Heart left ventricle (tissue), 16 donors: Measurements from ENCODE around the gene PCSK2. TPM values are rescaled to one million over a fixed set of nuclear protein-coding genes. Genes with fewer than 3 reads are reported as not detected.

Experiments used
- ATAC-seq, 4 donors: fragments of 200-7000 bp; cut with Tn5 transposase; one replicate each; pipeline ENCODE4 v1.9.1; 2020 to 2022; ENCODE audit warnings: moderate library complexity in 4 of 4, mild to moderate bottlenecking in 3 of 4, moderate number of reproducible peaks in 1 of 4
- DNase-seq, 5 donors: peaks; one replicate each; pipeline ENCODE4 v3.0.0-alpha.2; 2020
- H3K27ac ChIP-seq, 12 donors: fragments of 200-600 bp; sonication (generic) in 4 of 12; one replicate each; pipeline versions ENCODE4 v1.5.0 to v1.8.0; 2016 to 2022; ENCODE audit warnings: mild to moderate bottlenecking in 2 of 12
- H3K27me3 ChIP-seq, 9 donors: fragments of 200-600 bp; sonication (generic) in 2 of 9; one replicate each; pipeline versions ENCODE4 v1.5.1 to v1.8.0; 2016 to 2022; ENCODE audit warnings: mild to moderate bottlenecking in 3 of 9
- H3K36me3 ChIP-seq, 9 donors: fragments of 200-600 bp; sonication (generic) in 2 of 9; one replicate each; pipeline versions ENCODE4 v1.5.0 to v1.8.0; 2018 to 2022; ENCODE audit warnings: mild to moderate bottlenecking in 2 of 9
- H3K4me1 ChIP-seq, 12 donors: fragments of 200-600 bp; sonication (generic) in 4 of 12; one replicate each; pipeline versions ENCODE4 v1.5.0 to v1.8.0; 2016 to 2022; ENCODE audit warnings: mild to moderate bottlenecking in 3 of 12
- H3K4me3 ChIP-seq, 12 donors: fragments of 200-600 bp; sonication (generic) in 4 of 12; one replicate each; pipeline versions ENCODE4 v1.5.0 to v1.8.0; 2017 to 2022; ENCODE audit warnings: mild to moderate bottlenecking in 9 of 12, moderate library complexity in 4 of 12
- H3K9me3 ChIP-seq, 12 donors: fragments of 200-600 bp; sonication (generic) in 4 of 12; one replicate each; pipeline versions ENCODE4 v1.5.0 to v1.8.0; 2016 to 2022; ENCODE audit warnings: mild to moderate bottlenecking in 1 of 12
- POLR2A ChIP-seq, 2 donors: fragments of 450-650 bp; IDR thresholded peaks; one replicate each; pipeline ENCODE4 v1.6.1; 2017; ENCODE audit warnings: antibody characterized with exemption in 2 of 2, mild to moderate bottlenecking in 2 of 2, moderate library complexity in 2 of 2
- WGBS, 4 donors: extraction: QIAGEN DNeasy Blood & Tissue Kit in 2 of 4; methylation state at CpG; one replicate each; pipeline versions ENCODE4 v1.1.5 to v1.1.7; 2013 to 2018; 5-methylcytosine and 5-hydroxymethylcytosine counted together
- intact Hi-C, 10 donors: fragments of 100-400 bp; cut with DNase I; formaldehyde crosslinking; loops; one replicate each; pipeline versions ENCODE4 v1.11.1 to v1.14.2; 2022
- polyA plus RNA-seq, 2 donors: library from polyadenylated mRNA; stranded (reverse); fragments of 200-250 nt; gene quantifications; one replicate each; pipeline ENCODE4 v1.2.3, GENCODE V29; 2013
- total RNA-seq, 9 donors: library from RNA; depleted of rRNA in 2 of 9; stranded (reverse); fragments of >200 nt in 2 of 9; fragmentation: NEBNext Ultra II Directional in 3 of 9; extraction: Animal tissue kit (Norgen Biotek cat#: 25700) in 3 of 9; gene quantifications; one replicate each; pipeline versions ENCODE4 v1.1.0 to v1.2.4, GENCODE V29; 2016 to 2023
- TF ChIP-seq, protein P1 (sequence below), 12 donors: fragments of 200-600 bp; sonication (generic) in 4 of 12; IDR thresholded peaks; one replicate each; pipeline versions ENCODE4 v1.5.0 to v1.8.0; 2018 to 2022; ENCODE audit warnings: antibody characterized with exemption in 12 of 12, mild to moderate bottlenecking in 5 of 12
- donor health status: ischemic (EF 13 %, LVEDD 7.1; RV severe dilation, severe dysfunction).
- donor health status: healthy with polysubstance abuse.
- donor health status: DM: no; HTN: yes; CAD: no.
- donor health status: DM: no; HTN: no; CAD: no.
- donor health status: ischemic (EF 25% LVEDD 6.9; RV normal size, moderate dysfunction).
- donor health status: ischemic (EF 25% LVEDD 5.7; RV mildly dilated, moderate dysfunction).
- donor health status: healthy.
- donor health status: DM: yes; HTN: yes; CAD: no.
- donor health status: ischemic (EF 35%, LVEDD 5.7; RV mildly dilated, moderate dysfunction).
- donor health status: nonischemic (EF 11% LVEDD 7.7; RV severe dilation, severe dysfunction).
- donor health status: DM: yes; HTN: yes; CAD: no.
- donor health status: PGD.
- donor health status: ischemic (EF 29% LVEDD 5.4; RV normal size, mild dysfunction).
- donor health status: nonischemic (EF 23%, LVEDD 6.1; RV moderate dilation, normal function).

The PCSK2 gene
- total and polyA plus RNA-seq, 11 donors = 0.11 to 2.0 (median 0.55) TPM

DNA sequence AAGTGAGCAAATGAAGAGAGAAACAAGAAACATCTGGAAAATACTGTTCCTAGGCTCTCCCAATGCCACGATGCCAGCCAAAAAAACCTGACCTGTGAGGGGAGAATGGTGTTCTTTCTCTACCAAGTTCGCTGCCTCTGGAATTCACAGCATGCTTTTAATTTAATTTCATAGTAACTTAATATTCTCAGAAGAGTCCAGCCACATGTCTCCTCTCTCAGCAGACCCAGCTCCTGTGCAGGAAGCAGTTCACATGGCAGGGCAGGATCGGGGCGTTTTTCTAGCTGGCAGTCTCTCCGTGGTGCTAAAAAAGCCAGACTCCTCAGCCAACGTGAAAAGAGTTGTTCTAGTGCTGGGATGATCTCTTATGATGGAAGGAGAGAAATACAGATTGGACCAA is 246.8 kb downstream of the PCSK2 start:
- ATAC-seq = no peak
- H3K9me3 ChIP-seq = no peaks in the 10 kb centered on the region
- WGBS, 4 donors = 76 to 84% (median 82%) methylated on average over 6 of the region's 6 CpGs
- intact Hi-C loops = no loop called here
- no peak overlapping the region for H3K4me3 ChIP-seq
- TF ChIP-seq, protein P1, sequence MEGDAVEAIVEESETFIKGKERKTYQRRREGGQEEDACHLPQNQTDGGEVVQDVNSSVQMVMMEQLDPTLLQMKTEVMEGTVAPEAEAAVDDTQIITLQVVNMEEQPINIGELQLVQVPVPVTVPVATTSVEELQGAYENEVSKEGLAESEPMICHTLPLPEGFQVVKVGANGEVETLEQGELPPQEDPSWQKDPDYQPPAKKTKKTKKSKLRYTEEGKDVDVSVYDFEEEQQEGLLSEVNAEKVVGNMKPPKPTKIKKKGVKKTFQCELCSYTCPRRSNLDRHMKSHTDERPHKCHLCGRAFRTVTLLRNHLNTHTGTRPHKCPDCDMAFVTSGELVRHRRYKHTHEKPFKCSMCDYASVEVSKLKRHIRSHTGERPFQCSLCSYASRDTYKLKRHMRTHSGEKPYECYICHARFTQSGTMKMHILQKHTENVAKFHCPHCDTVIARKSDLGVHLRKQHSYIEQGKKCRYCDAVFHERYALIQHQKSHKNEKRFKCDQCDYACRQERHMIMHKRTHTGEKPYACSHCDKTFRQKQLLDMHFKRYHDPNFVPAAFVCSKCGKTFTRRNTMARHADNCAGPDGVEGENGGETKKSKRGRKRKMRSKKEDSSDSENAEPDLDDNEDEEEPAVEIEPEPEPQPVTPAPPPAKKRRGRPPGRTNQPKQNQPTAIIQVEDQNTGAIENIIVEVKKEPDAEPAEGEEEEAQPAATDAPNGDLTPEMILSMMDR (IDR thresholded peaks at IDR 0.05) = no peak
- no peaks in the 10 kb centered on the region for H3K4me1 ChIP-seq
- H3K36me3 ChIP-seq = no peaks in the 10 kb centered on the region
- DNase-seq = no peak
- H3K27me3 ChIP-seq = no peaks in the 10 kb centered on the region
- no peak overlapping the region for H3K27ac ChIP-seq

DNA sequence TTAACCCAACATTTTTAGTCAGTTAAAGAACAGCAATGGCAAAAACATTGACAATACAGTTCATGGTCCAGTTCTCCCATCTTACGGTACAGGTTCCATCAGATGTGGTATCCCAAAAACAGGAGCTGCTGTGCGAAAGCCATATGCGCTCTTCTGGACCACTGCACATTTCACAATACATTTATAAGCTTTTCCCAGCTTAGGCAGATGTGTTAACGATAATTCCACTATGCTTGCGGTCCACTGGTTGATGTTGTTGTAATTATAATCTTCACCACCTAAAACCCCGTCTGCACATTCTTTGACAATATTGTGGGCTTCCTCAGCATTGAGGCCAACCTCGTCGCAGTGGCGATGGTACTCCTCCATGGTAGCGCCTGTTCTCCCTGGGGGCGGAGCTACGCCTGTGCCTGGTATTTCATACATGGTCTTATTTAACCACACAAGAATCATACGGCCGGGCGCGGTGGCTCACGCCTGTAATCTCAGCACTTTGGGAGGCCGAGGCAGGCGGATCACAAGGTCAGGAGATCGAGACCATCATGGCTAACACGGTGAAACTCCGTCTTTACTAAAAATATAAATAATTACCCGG is 252.3 kb downstream of the PCSK2 start:
- peaks cover 0 to 24% (median 3%) of the 10 kb centered on the region in 9 donors for H3K27me3 ChIP-seq

DNA sequence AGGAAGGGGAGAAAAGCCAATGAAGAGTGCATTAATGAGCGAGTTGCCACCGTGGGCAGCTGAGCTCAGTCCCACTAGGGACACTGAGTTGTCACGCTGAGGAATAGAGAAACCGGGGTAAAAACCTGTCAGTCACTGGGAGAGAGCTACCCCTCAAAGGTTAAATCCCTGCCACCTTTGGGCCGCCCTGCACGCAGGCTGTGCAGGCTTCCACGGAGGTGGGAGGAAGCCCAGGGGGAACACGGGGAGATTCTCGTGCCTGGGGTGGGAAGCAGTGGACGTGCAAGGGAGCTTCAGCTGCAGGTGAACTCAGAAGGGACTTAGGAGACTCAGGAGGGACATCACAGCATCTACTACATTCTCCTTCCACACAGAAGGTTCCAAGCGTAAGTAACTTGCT is 253.9 kb downstream of the PCSK2 start:
- WGBS, 4 donors = 82 to 87% (median 84%) methylated on average over 11 of the region's 11 CpGs
- DNase-seq = no peak
- no peak overlapping the region for H3K27ac ChIP-seq
- H3K9me3 ChIP-seq = no peaks in the 10 kb centered on the region
- no peak for TF ChIP-seq POLR2A (IDR thresholded peaks at IDR 0.05)
- TF ChIP-seq, protein P1 (IDR thresholded peaks at IDR 0.05) = no peak
- peaks cover 0 to 24% (median 3%) of the 10 kb centered on the region in 9 donors for H3K27me3 ChIP-seq
- H3K36me3 ChIP-seq = no peaks in the 10 kb centered on the region
- no peak for ATAC-seq
- H3K4me3 ChIP-seq = no peak overlapping the region
- intact Hi-C loops = no loop called here
- no peaks in the 10 kb centered on the region for H3K4me1 ChIP-seq

More for the DNA sequence above, 252.3 kb downstream of the PCSK2 start:
- WGBS, 4 donors = 91 to 96% (median 93%) methylated on average over 23 of the region's 23 CpGs
- TF ChIP-seq, protein P1 (IDR thresholded peaks at IDR 0.05) = no peak
- TF ChIP-seq POLR2A (IDR thresholded peaks at IDR 0.05) = no peak
- Histone ChIP-seq H3K27ac (no peak overlapping the region), H3K4me1 (no peaks in the 10 kb centered on the region), H3K4me3 (no peak overlapping the region), H3K36me3 (no peaks in the 10 kb centered on the region), H3K9me3 (no peaks in the 10 kb centered on the region)
- DNase-seq (no peak), ATAC-seq (no peak)
- intact Hi-C loops = no loop called here

DNA sequence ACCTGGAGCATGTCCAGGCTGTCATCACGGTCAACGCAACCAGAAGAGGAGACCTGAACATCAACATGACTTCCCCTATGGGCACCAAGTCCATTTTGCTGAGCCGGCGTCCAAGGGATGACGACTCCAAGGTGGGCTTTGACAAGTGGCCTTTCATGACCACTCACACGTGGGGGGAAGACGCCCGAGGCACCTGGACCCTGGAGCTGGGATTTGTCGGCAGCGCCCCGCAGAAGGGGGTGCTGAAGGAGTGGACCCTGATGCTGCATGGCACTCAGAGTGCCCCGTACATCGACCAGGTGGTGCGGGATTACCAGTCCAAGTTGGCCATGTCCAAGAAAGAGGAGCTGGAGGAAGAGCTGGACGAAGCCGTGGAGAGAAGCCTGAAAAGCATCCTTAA is 254.8 kb downstream of the PCSK2 start:
- peaks cover 0 to 24% (median 3%) of the 10 kb centered on the region in 9 donors for H3K27me3 ChIP-seq
- no peaks in the 10 kb centered on the region for H3K9me3 ChIP-seq
- ATAC-seq = no peak
- H3K27ac ChIP-seq = no peak overlapping the region
- 83 to 87% (median 86%) methylated on average over 10 to 16 of the region's 16 CpGs for WGBS, 4 donors
- no peak for DNase-seq
- H3K4me3 ChIP-seq = no peak overlapping the region
- H3K4me1 ChIP-seq = no peaks in the 10 kb centered on the region
- H3K36me3 ChIP-seq = no peaks in the 10 kb centered on the region
- TF ChIP-seq, protein P1 (IDR thresholded peaks at IDR 0.05) = no peak
- TF ChIP-seq POLR2A (IDR thresholded peaks at IDR 0.05) = no peak
- intact Hi-C loops = no loop called here
